Effector CD8-positive, alpha-beta T cell (primary cell): ENCODE results near the gene MED15.
"Not testable (repeated sequence)": the region's sequence is repeated elsewhere in the genome, so short reads cannot be mapped to it uniquely, and the experiment has no call there.

Experiments
- DNase-seq: peaks from one replicate; lab custom pipeline; 2025; lab: John Stamatoyannopoulos, UW

The MED15 gene

GRCh38 chr22:20483143-20483506 lies 24.3 kb upstream of the MED15 start:
- DNase-seq = not testable (repeated sequence)

- DNase-seq = no peak
Measured at GRCh38 chr22:20483771-20484170, 23.6 kb upstream of the MED15 start.

GRCh38 chr22:20484948-20485683 lies 22.3 kb upstream of the MED15 start:
- DNase-seq = no peak

DNA sequence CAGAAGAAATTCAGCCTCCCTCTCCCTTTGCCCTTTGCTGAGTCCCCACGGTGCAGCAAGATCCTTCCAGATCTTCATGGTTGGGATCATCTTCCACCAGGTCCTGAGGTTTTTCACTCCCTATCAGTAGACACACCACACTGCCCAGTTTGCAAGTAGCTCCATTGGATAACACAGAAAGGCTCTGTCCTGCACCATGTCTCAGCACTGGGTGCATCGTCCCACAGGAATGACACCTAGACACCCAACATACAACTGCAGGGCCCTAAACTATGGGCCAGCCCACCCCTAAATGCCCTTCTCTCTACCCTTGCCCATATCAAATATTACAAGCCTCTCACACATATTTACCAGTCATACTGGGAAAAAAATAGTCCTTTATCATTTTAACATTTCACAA lies 21.2 kb upstream of the MED15 start:
- no peak for DNase-seq

- DNase-seq = no peak
Measured at GRCh38 chr22:20487715-20488114, 19.7 kb upstream of the MED15 start.

DNA sequence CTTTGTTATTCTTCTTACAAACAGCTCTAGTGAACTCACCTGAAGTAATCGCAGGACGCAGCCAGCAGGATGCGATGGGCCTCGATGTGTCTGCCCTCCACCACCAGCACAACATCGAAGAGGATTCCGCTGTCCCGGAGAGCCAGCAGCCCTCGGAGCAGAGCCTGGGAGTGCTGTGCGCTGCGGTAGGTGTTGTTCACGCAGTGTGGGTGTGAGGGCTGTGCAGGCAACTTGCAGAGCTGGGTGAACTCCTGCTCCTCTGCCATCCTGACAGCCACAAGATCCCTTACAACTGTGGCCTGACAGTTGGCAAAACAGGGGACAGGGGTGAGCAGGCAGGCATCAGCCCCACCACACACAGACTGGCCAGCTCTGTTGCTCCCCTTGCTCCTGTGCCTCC lies 18.5 kb upstream of the MED15 start:
- no peak for DNase-seq

GRCh38 chr22:20490183-20490940 lies 17.0 kb upstream of the MED15 start:
- no peak for DNase-seq

GRCh38 chr22:20490941-20491307 lies 16.5 kb upstream of the MED15 start:
- no peak for DNase-seq

DNA sequence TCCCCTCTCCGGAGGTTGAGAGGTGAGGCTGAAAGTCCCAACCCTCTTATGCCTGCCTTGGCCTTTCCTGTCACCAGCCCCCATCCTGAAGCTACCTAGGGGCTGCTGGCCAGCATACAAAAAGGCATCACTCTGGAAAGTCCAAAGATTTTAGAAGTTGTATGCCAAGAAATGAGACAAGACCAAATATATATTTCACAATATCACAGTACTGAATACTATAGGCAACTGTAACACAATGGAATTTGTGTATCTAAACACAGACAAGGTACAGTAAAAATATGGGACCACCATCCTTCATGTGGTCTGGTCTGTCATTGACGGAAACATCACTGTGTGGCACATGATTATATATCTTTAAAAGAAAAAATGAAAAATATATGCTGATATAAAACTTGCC lies 16.1 kb upstream of the MED15 start:
- no peak for DNase-seq

DNA sequence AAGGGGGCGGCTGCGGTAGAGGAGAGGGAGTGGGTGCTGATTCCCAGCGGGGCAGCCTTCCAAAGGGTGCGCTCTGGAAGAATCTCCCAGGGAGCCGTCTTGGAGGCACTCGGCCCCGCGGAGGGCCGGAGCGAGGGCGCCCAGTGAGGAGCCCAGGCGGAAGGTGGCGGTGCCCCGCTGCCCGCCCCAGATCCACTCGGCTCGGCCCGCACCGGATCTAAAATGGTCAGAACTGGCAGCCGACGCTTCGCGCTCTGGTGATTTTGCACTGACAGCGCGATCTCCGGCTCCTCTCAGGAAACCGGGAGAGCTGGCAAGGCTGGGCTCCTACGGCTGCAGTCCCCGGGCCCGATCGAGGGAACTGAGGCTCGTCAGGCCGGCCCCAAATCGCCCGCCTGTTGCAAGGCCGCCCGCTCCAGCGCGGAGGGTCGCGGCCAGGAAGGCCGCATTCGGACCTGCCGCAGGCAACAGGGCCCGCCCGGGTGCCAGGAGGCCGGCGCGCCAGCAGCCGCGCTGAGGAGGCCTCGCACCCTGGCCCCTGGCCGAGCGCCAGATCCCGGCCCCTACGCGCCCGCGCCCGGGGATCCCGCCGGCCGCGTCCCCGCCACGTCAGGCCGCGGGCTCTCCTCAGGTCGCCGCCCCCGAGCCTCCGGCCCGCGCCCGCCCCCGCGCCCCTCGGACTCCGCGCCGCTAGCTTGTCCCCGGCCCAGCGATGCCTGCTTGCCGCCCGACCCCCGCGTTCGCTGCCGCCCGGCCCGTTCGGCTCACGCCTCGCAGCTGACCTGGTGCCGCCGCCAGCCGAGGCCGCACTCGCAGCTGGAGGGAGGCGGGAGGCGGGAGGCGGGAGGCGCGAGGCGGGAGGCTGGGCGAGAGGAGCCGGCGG lies 12.2 kb upstream of the MED15 start, which contains the start of gene KLHL22:
KLHL22 (minus strand) TSS at position 818 of the 883 bp plus-strand sequence. CDS start 6,584 bp downstream, outside the sequence.
- no peak for DNase-seq

DNA sequence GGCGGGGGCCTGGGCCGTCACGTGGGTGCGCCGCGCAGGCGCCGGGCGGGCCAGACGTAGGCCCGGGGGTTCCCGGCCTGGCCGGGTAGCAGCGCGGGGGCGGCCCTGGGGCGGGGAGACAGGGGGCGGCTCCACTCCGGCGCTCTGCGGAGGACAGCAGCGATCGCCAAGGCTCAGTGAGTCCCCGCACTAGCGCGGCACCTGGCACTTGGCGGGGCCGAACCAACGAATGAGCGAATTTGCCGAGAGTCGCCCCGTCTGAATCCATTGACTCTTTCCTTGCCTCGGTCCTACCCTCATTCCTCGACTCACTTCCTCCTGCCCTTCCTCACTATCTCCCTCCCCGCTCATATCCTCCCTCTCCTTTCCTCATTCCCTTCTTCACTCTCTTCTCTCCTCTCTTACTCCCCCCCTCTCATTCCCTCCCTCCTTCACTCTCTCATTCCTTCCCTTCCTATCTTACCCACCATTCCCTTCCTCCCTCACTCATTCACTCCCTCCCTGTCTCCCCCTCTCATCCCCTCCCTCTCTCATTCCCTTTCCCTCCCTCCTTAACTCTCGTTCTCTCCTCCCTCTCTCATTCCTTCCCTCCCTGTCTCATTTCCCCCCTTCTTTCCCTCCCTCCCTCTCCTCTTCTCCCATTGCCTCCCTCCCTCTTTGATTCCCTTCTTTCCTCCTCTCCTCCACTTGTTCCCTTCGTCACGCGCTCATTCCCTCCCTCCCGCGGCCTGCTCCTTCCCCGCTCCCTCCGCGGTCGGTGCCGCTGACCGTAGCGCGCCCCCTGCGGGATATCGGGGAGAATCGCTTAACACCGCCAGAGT lies 11.3 kb upstream of the MED15 start:
- DNase-seq = peak; percentile 83

DNA sequence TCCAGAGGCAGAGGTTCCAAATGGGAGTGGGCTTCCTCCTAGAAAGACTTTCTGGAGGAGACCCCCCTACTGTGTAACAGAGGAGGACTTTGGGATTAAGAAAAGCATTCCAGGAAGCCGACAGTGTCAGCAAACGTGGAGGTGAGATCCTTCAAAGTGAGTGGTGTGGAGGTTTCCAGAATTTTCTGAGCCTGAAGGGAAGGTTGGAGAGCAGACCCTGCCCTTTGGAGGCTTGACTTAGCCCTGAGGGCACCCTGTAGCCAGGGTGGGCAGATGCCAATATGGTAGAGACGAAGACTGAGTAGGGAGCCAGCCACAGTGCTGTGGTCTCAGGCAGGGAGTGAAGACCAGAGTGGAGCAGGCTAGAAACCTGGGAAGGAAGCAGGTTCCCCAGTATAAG lies 10.0 kb upstream of the MED15 start:
- DNase-seq = no peak

GRCh38 chr22:20498913-20499312 lies 8.5 kb upstream of the MED15 start:
- DNase-seq = no peak

DNA sequence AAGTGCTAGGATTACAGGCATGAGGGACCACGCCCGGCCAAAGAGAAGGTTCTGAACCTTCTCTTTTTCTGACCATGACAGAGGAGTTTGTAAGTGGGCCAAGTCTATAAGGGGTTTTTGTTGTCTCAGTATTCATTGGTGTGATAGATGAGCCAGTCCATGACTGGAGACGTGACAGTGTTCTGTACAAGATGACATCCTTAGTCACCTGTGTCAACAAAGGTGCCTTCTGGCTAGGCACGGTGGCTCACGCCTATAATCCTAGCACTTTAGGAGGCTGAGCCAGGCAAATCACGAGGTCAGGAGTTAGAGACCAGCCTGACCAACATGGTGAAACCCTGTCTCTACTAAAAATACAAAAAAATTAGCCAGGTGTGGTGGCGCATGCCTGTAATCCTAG lies 7.6 kb upstream of the MED15 start:
- no peak for DNase-seq

DNA sequence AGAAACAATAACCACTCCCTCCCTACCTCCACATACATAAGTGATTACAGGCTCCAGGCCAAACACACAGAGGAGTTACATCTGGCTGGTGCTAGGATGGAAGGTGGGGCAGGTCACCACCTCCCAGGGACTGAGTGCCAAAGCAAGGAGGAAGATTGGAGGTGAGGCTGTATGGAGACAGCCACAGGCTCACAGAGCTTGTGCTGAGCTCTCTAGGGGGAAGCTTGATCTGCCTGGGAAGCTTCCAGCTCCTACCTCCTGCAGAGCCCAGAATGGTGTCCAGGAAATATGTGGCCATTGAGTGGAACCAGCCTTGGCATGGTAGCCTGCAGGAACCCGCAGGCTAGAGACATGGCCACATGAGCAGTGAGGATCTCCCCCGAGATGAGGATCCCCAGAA lies 3.6 kb upstream of the MED15 start:
- DNase-seq = no peak

GRCh38 chr22:20504293-20504922 lies 3.0 kb upstream of the MED15 start:
- DNase-seq = not testable (repeated sequence)

DNA sequence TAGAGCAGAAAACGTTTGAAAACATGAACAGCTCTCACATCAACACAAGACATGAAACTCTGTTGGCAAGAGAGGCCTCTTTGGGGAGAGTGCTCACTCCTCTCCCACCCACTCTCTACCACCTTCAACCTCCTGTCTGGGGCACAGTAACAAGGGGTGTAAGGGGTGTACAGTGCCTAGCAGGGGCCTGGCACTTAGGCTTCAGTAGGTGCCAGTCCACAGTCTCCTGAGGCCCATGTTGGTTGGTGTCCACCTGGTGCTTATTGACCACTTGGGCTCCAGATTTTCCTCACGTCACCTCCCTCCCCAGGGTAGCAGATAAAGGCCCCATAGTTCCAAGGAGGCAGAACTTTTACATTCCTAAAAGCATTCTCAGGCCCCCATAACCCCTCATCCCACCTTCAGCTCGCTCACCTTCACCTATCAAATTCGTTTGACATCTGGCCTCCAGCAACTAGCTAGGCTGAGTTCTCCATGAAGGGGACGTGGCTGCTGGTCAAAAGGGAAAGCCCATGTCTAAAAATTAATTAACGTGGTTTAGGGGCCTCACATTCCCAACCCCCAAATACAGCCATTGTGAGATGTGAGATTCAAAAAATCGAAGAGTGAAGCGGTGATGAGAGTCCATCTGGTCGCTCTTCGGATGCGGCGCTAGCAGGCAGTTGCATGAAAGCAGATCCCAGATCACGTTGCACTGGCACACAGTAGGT lies 712 bp upstream of the MED15 start:
- DNase-seq = no peak

- DNase-seq = not testable (repeated sequence)
Measured at GRCh38 chr22:20508067-20508755, 801 bp downstream of the MED15 start.

GRCh38 chr22:20508815-20509271 lies 1.4 kb downstream of the MED15 start:
- DNase-seq = no peak
